ENCODE data around the gene PLEKHB1.

The PLEKHB1 gene

GRCh38 chr11:73637012-73637411, 9.4 kb upstream of the PLEKHB1 start:
- peaks cover 6% of the 10 kb centered on the region for H3K4me1 Mint-ChIP-seq (ENCODE audit: low read depth)
- H3K27ac Mint-ChIP-seq = no peak overlapping the region
- H3K9me3 Mint-ChIP-seq = no peaks in the 10 kb centered on the region
- H3K36me3 Mint-ChIP-seq (ENCODE audit: low read depth) = no peaks in the 10 kb centered on the region
- no peaks in the 10 kb centered on the region for H3K27me3 Mint-ChIP-seq
- H3K4me3 Mint-ChIP-seq = no peak overlapping the region

- Mint-ChIP-seq H3K4me1 (ENCODE audit: low read depth) (peaks cover 6% of the 10 kb centered on the region), H3K36me3 (ENCODE audit: low read depth) (no peaks in the 10 kb centered on the region), H3K27me3 (no peaks in the 10 kb centered on the region), H3K27ac (no peak overlapping the region), H3K4me3 (no peak overlapping the region), H3K9me3 (no peaks in the 10 kb centered on the region)
Measured at GRCh38 chr11:73640592-73640991, 5.8 kb upstream of the PLEKHB1 start.

DNA sequence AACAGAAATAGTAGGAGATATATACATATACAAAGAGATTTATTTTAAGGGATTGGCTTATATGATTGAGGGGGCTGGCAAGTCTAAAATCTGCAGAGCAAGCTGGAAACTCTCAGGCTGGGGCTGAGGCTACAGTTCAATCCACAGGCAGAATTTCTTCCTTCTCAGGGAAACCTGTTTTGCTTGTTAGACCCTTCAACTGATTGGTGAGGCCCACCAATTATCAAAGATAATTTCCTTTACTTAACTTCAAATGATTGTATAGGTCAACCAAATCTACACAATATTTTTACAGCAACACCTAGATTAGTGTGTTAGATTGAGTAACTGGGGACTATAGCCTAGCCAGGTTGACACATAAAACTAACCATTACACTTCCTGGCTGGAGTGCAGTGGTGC, 4.7 kb upstream of the PLEKHB1 start:
- Mint-ChIP-seq H3K4me1 (ENCODE audit: low read depth) (peaks cover 7% of the 10 kb centered on the region), H3K36me3 (ENCODE audit: low read depth) (no peaks in the 10 kb centered on the region), H3K27me3 (no peaks in the 10 kb centered on the region), H3K4me3 (no peak overlapping the region), H3K9me3 (no peaks in the 10 kb centered on the region), H3K27ac (no peak overlapping the region)

- Mint-ChIP-seq H3K9me3 (no peaks in the 10 kb centered on the region), H3K4me1 (ENCODE audit: low read depth) (peaks cover 18% of the 10 kb centered on the region), H3K27ac (no peak overlapping the region), H3K27me3 (no peaks in the 10 kb centered on the region), H3K36me3 (ENCODE audit: low read depth) (no peaks in the 10 kb centered on the region), H3K4me3 (no peak overlapping the region)
Measured at GRCh38 chr11:73645121-73645969, 1.0 kb upstream of the PLEKHB1 start.

DNA sequence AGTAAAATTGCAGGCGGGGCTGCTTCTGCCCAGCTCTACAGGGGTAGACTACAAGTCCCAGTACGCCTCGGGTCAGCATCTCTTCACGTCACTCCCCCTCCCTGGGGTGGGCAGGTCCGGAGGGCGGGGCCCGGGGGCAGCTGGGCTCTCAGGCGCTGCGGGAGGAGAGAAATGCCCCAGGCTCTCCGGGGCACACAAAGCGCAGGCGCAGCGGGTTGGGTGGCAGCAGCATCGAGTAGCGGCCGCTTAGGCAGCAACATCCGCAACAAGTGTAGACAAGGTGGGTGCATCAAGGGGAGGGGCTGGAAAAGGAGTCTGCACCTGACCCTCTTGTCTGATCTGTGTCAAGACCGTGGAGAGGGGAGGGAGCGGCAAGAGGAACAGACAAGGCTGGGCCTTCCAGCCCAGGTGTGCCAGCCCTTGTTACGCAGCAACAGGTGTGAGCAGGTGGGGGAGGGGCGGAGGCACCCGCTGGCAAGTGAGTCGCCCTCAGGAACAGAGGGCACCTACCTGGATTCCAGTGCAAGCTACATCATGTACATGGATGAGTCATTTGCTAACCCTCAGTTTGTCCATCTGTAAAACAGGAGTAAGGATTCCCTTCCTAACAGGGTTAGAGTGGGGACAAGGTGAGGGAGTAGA, 1.2 kb downstream of the PLEKHB1 start:
- H3K4me3 Mint-ChIP-seq = peak overlapping the region; percentile 74

GRCh38 chr11:73648121-73648520, 1.7 kb downstream of the PLEKHB1 start:
- Mint-ChIP-seq H3K9me3 (no peaks in the 10 kb centered on the region), H3K27ac (no peak overlapping the region), H3K27me3 (no peaks in the 10 kb centered on the region), H3K4me3 (no peak overlapping the region), H3K4me1 (ENCODE audit: low read depth) (peaks cover 15% of the 10 kb centered on the region), H3K36me3 (ENCODE audit: low read depth) (no peaks in the 10 kb centered on the region)

More for the DNA sequence above, 1.2 kb downstream of the PLEKHB1 start:
- H3K27me3 Mint-ChIP-seq = no peaks in the 10 kb centered on the region
- H3K4me1 Mint-ChIP-seq (ENCODE audit: low read depth) = peaks cover 15% of the 10 kb centered on the region
- H3K27ac Mint-ChIP-seq = no peak overlapping the region
- H3K9me3 Mint-ChIP-seq = no peaks in the 10 kb centered on the region
- no peaks in the 10 kb centered on the region for H3K36me3 Mint-ChIP-seq (ENCODE audit: low read depth)

DNA sequence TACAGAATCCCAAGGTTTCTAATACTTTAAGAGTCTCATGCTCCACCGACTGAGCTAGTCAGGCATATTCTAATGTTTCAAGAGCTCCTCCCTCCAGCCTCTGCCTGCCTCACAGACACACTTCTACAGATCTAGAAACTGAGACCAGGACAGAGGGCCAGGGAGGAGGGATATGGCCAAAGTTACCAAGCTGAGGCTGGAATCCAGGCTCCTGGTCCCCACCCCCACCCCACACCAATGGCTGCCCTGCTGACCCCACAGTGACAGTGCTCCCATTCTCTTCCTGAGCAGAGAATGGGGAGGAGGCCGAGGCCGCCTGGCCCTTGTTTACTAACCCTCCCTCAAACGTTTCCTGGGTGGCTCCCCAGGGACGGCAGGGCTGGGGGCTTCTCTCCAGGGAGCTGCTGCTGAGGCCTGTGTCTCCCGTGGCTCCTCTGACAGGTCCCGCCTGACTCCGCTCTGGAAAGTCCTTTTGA, 2.2 kb downstream of the PLEKHB1 start:
- Mint-ChIP-seq H3K27me3 (no peaks in the 10 kb centered on the region), H3K9me3 (no peaks in the 10 kb centered on the region), H3K27ac (no peak overlapping the region), H3K4me1 (ENCODE audit: low read depth) (peaks cover 15% of the 10 kb centered on the region), H3K36me3 (ENCODE audit: low read depth) (no peaks in the 10 kb centered on the region), H3K4me3 (no peak overlapping the region)

DNA sequence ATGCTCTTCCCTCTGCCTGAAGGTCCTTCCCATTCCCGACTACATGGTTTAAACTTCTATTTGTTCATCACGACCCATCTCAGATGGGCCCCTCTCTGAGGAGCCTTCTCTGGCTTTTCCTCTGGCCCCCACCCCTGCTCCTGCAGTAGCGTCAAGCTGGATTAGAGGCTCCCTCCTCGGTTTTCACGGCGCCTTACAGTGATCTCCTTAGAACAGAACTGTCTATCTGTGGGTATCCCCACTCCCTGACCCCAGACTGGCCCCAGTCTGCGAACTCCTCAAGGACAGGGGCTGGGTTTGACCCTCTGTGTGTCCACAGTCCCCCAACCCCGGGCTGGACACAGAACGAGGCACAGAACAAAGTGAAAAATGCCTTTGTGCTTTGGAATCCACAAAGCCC, 2.8 kb downstream of the PLEKHB1 start:
- Mint-ChIP-seq H3K36me3 (ENCODE audit: low read depth) (no peaks in the 10 kb centered on the region), H3K9me3 (no peaks in the 10 kb centered on the region), H3K4me1 (ENCODE audit: low read depth) (peaks cover 15% of the 10 kb centered on the region), H3K27ac (no peak overlapping the region), H3K4me3 (no peak overlapping the region), H3K27me3 (no peaks in the 10 kb centered on the region)

DNA sequence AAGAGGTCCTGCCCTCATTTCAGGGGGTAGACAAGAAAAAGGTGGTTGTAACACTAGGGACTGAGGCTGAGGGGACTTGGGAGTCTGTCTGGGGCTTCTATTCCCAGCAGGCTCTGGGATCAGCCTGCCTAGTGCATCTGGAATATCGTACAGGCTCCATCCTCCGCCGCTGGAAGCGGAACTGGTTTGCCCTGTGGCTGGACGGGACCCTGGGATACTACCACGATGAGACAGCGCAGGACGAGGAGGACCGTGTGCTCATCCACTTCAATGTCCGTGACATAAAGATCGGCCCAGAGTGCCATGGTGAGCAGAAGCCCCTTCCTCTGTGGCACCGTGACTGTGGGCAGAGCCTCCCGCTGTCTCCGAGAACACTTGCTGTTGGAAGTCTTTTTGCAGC, 4.0 kb downstream of the PLEKHB1 start:
- Mint-ChIP-seq H3K27ac (no peak overlapping the region), H3K27me3 (no peaks in the 10 kb centered on the region), H3K9me3 (no peaks in the 10 kb centered on the region), H3K4me1 (ENCODE audit: low read depth) (peaks cover 15% of the 10 kb centered on the region), H3K36me3 (ENCODE audit: low read depth) (no peaks in the 10 kb centered on the region), H3K4me3 (no peak overlapping the region)

GRCh38 chr11:73651252-73651651, 4.9 kb downstream of the PLEKHB1 start:
- H3K4me3 Mint-ChIP-seq = no peak overlapping the region
- no peak overlapping the region for H3K27ac Mint-ChIP-seq
- H3K27me3 Mint-ChIP-seq = no peaks in the 10 kb centered on the region
- peaks cover 15% of the 10 kb centered on the region for H3K4me1 Mint-ChIP-seq (ENCODE audit: low read depth)
- H3K36me3 Mint-ChIP-seq (ENCODE audit: low read depth) = no peaks in the 10 kb centered on the region
- H3K9me3 Mint-ChIP-seq = no peaks in the 10 kb centered on the region

GRCh38 chr11:73651661-73652045, 5.3 kb downstream of the PLEKHB1 start:
- Mint-ChIP-seq H3K27me3 (no peaks in the 10 kb centered on the region), H3K27ac (no peak overlapping the region), H3K9me3 (no peaks in the 10 kb centered on the region), H3K4me3 (no peak overlapping the region), H3K36me3 (ENCODE audit: low read depth) (no peaks in the 10 kb centered on the region), H3K4me1 (ENCODE audit: low read depth) (peaks cover 13% of the 10 kb centered on the region)

DNA sequence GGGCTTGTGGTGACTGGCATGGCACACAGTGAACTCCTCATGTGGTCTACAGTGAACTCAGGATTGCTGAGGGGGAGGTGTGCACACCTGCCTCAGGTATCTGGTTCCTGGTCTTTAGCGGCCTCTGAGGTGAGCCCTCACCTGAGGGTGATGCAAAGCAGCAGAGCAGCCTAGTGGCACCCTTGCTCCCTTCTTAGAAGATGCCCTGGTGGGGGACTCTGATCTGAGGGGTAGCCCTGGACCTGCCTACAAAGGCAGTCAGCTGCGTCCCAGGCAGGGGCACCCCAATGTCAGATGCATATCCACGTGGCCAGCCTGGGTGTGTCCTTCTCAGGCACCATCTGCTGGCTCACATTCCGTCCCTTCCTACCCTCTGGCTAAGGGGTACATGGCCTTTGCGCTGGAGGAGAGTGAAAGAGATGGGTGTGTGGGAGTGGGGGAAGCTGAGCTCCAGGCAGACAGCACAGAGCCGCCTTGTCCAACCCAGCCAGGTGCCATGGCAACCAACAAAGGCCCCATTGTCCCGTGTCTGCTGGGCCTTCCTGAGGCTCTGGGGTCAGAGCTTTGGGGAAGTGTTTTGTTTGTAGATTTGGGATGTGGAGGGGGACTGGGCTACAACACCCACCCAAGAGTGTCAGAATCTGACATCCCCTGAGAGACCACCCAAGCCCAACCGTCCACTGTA, 5.8 kb downstream of the PLEKHB1 start:
- no peak overlapping the region for H3K4me3 Mint-ChIP-seq
- H3K36me3 Mint-ChIP-seq (ENCODE audit: low read depth) = no peaks in the 10 kb centered on the region
- H3K9me3 Mint-ChIP-seq = no peaks in the 10 kb centered on the region
- H3K27ac Mint-ChIP-seq = no peak overlapping the region
- H3K27me3 Mint-ChIP-seq = no peaks in the 10 kb centered on the region
- H3K4me1 Mint-ChIP-seq (ENCODE audit: low read depth) = peaks cover 8% of the 10 kb centered on the region

DNA sequence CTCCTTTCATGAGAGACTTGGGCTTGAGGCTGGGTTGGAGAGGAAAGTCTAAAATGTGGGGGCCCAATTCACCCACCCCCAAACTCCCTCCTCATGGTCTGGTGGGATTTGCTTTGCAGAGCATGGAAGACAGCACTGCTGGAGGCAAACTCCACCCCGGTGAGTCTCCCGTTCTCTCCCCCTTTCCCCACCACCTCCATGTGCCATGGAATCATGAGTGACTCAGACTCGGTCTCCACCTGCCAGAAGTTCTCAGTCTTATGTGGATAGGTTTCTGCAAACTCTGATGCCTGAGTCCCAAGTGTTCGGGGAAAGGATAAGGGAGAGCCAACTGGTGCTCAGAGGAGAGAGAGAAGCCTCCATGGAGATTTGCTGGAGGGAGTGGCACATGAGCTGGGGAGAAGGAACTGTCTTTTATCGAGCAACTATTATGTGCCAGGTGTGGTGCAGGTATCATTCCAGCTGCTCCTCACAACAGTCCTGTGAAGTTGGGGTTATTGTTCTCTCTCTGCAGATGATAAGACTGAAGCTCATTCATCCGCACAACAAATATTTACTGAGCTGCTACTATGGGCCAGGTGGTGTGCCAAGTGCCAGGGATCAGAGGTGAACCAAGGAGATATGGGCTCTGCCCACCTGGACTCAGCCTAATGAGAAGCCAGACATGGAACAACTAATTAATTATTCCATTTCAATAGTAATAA, 6.6 kb downstream of the PLEKHB1 start:
- Mint-ChIP-seq H3K4me1 (ENCODE audit: low read depth) (peaks cover under 1% of the 10 kb centered on the region), H3K36me3 (ENCODE audit: low read depth) (no peaks in the 10 kb centered on the region), H3K9me3 (no peaks in the 10 kb centered on the region), H3K4me3 (no peak overlapping the region), H3K27ac (no peak overlapping the region), H3K27me3 (no peaks in the 10 kb centered on the region)

DNA sequence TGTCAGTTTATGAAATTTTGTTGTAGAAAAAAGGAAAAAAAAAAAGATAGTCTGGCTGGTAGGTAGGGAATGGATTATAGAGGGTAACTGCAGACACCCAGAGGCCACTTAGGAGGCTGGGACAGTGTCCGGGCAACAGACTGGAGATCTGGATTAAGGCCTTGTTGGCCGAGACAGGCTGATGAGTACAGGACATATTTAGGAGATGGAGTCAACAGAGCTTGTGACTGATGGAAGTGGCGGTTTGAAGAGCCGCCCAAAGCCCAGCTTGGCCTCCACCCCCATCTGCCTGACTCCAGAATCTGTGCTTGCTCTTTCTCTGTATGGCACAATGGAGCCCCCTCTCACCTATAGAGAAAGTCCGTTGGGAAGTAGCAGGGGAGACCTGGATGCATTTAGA, 7.6 kb downstream of the PLEKHB1 start:
- H3K27ac Mint-ChIP-seq = no peak overlapping the region

More for the DNA sequence above, 7.6 kb downstream of the PLEKHB1 start:
- Mint-ChIP-seq H3K36me3 (ENCODE audit: low read depth) (no peaks in the 10 kb centered on the region), H3K4me3 (no peak overlapping the region), H3K4me1 (ENCODE audit: low read depth) (no peaks in the 10 kb centered on the region), H3K9me3 (no peaks in the 10 kb centered on the region), H3K27me3 (no peaks in the 10 kb centered on the region)

All from stimulated activated naive CD8-positive, alpha-beta T cell treated with anti-CD3 and anti-CD28 coated beads, Interleukin-15, Interleukin-2, amounts not matched to agents 100 ng/mL and 50 ng/mL, for 24 hours (primary cell).